ENCODE data around the gene HPCA. TPM values are rescaled to one million over a fixed set of nuclear protein-coding genes. Genes with fewer than 3 reads are reported as not detected.

Gene HPCA
- total and polyA plus RNA-seq, 2 of the 8 experiments (the other 6 are each of a cell fraction or from before 2014, with no cell fraction given): 0.70 to 1.4 TPM

- ChIA-PET CTCF (ENCODE audit: partially characterized antibody) (interaction anchor here (1.2 to 16.6 kb wide), 8 partner anchors 8 to 197 kb away, joined by 3 to 382 read pairs (median 6); partner anchors contain the start of genes FNDC5 and HPCA), POLR2A (ENCODE audit: partially characterized antibody) (interaction anchor here (0.6 to 1.4 kb wide), 2 partner anchors 65 to 175 kb away, joined by 3 to 5 read pairs; no protein-coding TSS in a partner anchor)
- no peak overlapping the region for H3K4me3 ChIP-seq (ENCODE audit: extremely low read depth in 1 of 4, insufficient read depth in 2 of 4, low read depth in 3 of 4, low read length in 4 of 4)
- H3K18ac ChIP-seq (ENCODE audit: extremely low read depth, low read length): no peak overlapping the region
- no peak overlapping the region for H3K4ac ChIP-seq (replicated peaks; ENCODE audit: insufficient read length, low read depth, low read length)
- H2AK5ac ChIP-seq (ENCODE audit: low read depth, low read length): no peak overlapping the region; the same call in 1 of the 2 replicates
- DNase-seq (ENCODE audit: low read depth in 1 of 2, low spot score in 2 of 2) (no peak), FAIRE-seq (no peak)
- no peak overlapping the region for H4K91ac ChIP-seq (replicated peaks; ENCODE audit: insufficient read length, low read length)
- no peaks in the 10 kb centered on the region for H3K79me1 ChIP-seq (ENCODE audit: low read depth, low read length)
- no peak overlapping the region for H2BK5ac ChIP-seq (ENCODE audit: low read depth, low read length)
- H3K4me1 ChIP-seq (replicated peaks in 1 of 4; ENCODE audit: control insufficient read depth in 3 of 4, insufficient read depth in 4 of 4, low read length in 3 of 4): peaks cover 0 to 21% (median 14%) of the 10 kb centered on the region in 4 experiments; a peak in 6 of 7 replicates
- no peak overlapping the region for H4K8ac ChIP-seq (ENCODE audit: extremely low read depth, insufficient read depth, low read length)
- no peak overlapping the region for H2BK15ac ChIP-seq (ENCODE audit: low read length)
- peaks cover 13% of the 10 kb centered on the region; the same call in 1 of the 2 replicates for H3K23me2 ChIP-seq (ENCODE audit: low read depth, low read length)
- H3K36me3 ChIP-seq (ENCODE audit: control insufficient read depth in 2 of 4, insufficient read depth in 4 of 4, low read length in 3 of 4): no peaks in the 10 kb centered on the region
- H2AFZ ChIP-seq (ENCODE audit: low read length): no peak overlapping the region
- no peak overlapping the region for H3K9ac ChIP-seq (replicated peaks in 1 of 4; ENCODE audit: extremely low read depth in 1 of 4, low read depth in 3 of 4, low read length in 3 of 4)
- H3K79me2 ChIP-seq (ENCODE audit: control insufficient read depth in 1 of 2, insufficient read depth in 2 of 2, low read length in 2 of 2): no peaks in the 10 kb centered on the region
- H3K4me2 ChIP-seq (ENCODE audit: insufficient read depth in 1 of 2, low read depth in 2 of 2, low read length in 2 of 2): no peak overlapping the region
- WGBS, 2 experiments (ENCODE audit: extremely low coverage in 1 of 2, insufficient coverage in 1 of 2, insufficient read length in 1 of 2, insufficient replicate concordance in 2 of 2, low coverage in 1 of 2, low lambda C conversion rate in 2 of 2, missing lambda C conversion rate in 1 of 2): 91% methylated on average over 9 of the region's 9 CpGs; no CpG with 5 or more reads in 1 of the 2 experiments
- H3K23ac ChIP-seq (ENCODE audit: insufficient read length): no peak overlapping the region
- H2BK120ac ChIP-seq (replicated peaks; ENCODE audit: low read depth, low read length): no peak overlapping the region
- H3K14ac ChIP-seq (ENCODE audit: insufficient read length): no peak overlapping the region
- peaks cover 2 to 4% of the 10 kb centered on the region in 2 experiments for H4K20me1 ChIP-seq (replicated peaks in 1 of 2; ENCODE audit: control insufficient read depth in 1 of 2, insufficient read depth in 2 of 2, low read length in 2 of 2)
- H2BK12ac ChIP-seq (ENCODE audit: low read depth, low read length): no peak overlapping the region
- H3K56ac ChIP-seq (replicated peaks; ENCODE audit: insufficient read length, low read depth, low read length): no peak overlapping the region
- no peak overlapping the region for H3K27ac ChIP-seq (ENCODE audit: low read depth, low read length)
- H3K27me3 ChIP-seq (replicated peaks in 1 of 4; ENCODE audit: control insufficient read depth in 3 of 4, extremely low read depth in 1 of 4, insufficient read depth in 3 of 4, low read length in 3 of 4): peaks cover 14 to 40% (median 34%) of the 10 kb centered on the region in 4 experiments
- no peak overlapping the region for H4K5ac ChIP-seq (ENCODE audit: insufficient read length, low read depth, low read length)
- H2BK20ac ChIP-seq (ENCODE audit: low read length): no peak overlapping the region
- H3K9me3 ChIP-seq (ENCODE audit: insufficient read depth in 2 of 2, low read depth in 1 of 2, low read length in 1 of 2): no peaks in the 10 kb centered on the region
- TF ChIP-seq ASH2L (IDR thresholded peaks at IDR 0.05; ENCODE audit: low read length) (no peak), CREB1 (IDR thresholded peaks at IDR 0.05) (no peak), RFX5 (IDR thresholded peaks at IDR 0.05; ENCODE audit: borderline replicate concordance, low read depth, low read length) (no peak), SAP30 (IDR thresholded peaks at IDR 0.05; ENCODE audit: insufficient read depth, insufficient replicate concordance, low read length) (no peak), CTBP2 (IDR thresholded peaks at IDR 0.05; ENCODE audit: borderline replicate concordance, insufficient read depth, insufficient read length, low read length) (no peak), RNF2 (IDR thresholded peaks at IDR 0.05; ENCODE audit: borderline replicate concordance, low read depth, low read length, missing control alignments, poor library complexity, severe bottlenecking) (no peak), BRCA1 (IDR thresholded peaks at IDR 0.05; ENCODE audit: low read depth, low read length) (no peak), PHF8 (conservative IDR thresholded peaks at IDR 0.05; ENCODE audit: low read depth, low read length) (no peak), TAF1 (IDR thresholded peaks at IDR 0.05; ENCODE audit: low read depth, low read length) (no peak), SIX5 (IDR thresholded peaks at IDR 0.05; ENCODE audit: low read depth, low read length) (no peak), EZH2 (IDR thresholded peaks at IDR 0.05; ENCODE audit: low read depth, low read length, severe bottlenecking) (no peak), POLR2AphosphoS5 (IDR thresholded peaks at IDR 0.05; ENCODE audit: low read depth, low read length) (no peak)
- TF ChIP-seq, protein P1, sequence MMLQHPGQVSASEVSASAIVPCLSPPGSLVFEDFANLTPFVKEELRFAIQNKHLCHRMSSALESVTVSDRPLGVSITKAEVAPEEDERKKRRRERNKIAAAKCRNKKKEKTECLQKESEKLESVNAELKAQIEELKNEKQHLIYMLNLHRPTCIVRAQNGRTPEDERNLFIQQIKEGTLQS (IDR thresholded peaks at IDR 0.05; ENCODE audit: insufficient read depth, low read depth, low read length): no peak
Observed at GRCh38 chr1:32898056-32898455, 11.8 kb downstream of the HPCA start.
